ENCODE results near the gene SSC4D. TPM values are rescaled to one million over a fixed set of nuclear protein-coding genes. Genes with fewer than 3 reads are reported as not detected.

The SSC4D gene
- total RNA-seq, 2 experiments from 2014 or later: 0.44 TPM; not detected in 1

DNA sequence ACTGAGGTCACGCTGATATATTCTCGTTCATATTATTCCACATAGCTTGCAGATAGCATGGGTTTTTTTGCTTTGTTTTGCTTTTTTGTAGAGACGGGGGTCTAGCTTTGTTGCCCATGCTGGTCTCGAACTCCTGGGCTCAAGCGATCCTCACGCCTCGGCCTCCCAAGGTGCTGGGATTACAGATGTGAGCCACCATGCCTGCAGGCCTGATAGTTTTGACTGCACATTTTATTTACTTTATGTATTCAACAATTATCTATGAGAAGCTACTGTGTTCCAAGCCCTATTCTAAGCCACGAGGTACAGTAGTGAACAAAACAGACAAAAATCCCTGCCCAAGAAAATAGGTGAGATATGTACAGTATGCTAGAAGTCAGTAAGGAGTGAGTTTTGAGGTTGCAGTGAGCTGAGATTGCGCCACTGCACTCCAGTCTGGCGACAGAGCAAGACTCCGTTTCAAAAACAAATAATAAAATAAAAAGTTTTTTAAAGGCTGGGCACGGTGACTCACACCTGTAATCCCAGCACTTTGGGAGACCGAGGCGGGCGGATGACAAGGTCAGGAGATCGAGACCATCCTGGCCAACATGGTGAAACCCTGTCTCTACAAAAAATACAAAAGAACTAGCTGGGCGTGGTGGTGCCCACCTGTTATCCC lies 49.4 kb downstream of the SSC4D start:
- peak overlapping the region; percentile 96 for H3K4me3 ChIP-seq (ENCODE audit: low read depth, low read length, poor library complexity, severe bottlenecking)
- no peaks in the 10 kb centered on the region for H3K9me2 ChIP-seq (ENCODE audit: insufficient read depth, low read length)
- peaks cover 39% of the 10 kb centered on the region for H3K4me1 ChIP-seq (ENCODE audit: insufficient read depth, low read length, poor library complexity, severe bottlenecking)
- peak overlapping the region; percentile 86 for H3K4me2 ChIP-seq (ENCODE audit: low read length)
- TF ChIP-seq EZH2phosphoT487 (IDR thresholded peaks at IDR 0.05; ENCODE audit: borderline replicate concordance, low read depth, low read length): no peak
- TF ChIP-seq, protein P1, sequence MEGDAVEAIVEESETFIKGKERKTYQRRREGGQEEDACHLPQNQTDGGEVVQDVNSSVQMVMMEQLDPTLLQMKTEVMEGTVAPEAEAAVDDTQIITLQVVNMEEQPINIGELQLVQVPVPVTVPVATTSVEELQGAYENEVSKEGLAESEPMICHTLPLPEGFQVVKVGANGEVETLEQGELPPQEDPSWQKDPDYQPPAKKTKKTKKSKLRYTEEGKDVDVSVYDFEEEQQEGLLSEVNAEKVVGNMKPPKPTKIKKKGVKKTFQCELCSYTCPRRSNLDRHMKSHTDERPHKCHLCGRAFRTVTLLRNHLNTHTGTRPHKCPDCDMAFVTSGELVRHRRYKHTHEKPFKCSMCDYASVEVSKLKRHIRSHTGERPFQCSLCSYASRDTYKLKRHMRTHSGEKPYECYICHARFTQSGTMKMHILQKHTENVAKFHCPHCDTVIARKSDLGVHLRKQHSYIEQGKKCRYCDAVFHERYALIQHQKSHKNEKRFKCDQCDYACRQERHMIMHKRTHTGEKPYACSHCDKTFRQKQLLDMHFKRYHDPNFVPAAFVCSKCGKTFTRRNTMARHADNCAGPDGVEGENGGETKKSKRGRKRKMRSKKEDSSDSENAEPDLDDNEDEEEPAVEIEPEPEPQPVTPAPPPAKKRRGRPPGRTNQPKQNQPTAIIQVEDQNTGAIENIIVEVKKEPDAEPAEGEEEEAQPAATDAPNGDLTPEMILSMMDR (conservative IDR thresholded peaks at IDR 0.05; ENCODE audit: low read length): no peak
- H3K36me3 ChIP-seq (ENCODE audit: insufficient read depth, low read length): peaks cover 30% of the 10 kb centered on the region
- DNase-seq (ENCODE audit: low spot score): no peak
- peak overlapping the region; percentile 82 for H2AFZ ChIP-seq (ENCODE audit: low read length)
- H4K20me1 ChIP-seq (ENCODE audit: insufficient read depth, low read length): peaks cover 26% of the 10 kb centered on the region
- H3K79me2 ChIP-seq (ENCODE audit: insufficient read depth, low read depth, low read length): peaks cover 35% of the 10 kb centered on the region
- H3K27ac ChIP-seq (ENCODE audit: low read depth, low read length, poor library complexity, severe bottlenecking): peak overlapping the region; percentile 24
- POLR2A ChIA-PET: interaction anchor here (0.6 to 1.8 kb wide), 8 partner anchors 10 to 128 kb away, joined by 3 to 7 read pairs (median 4); no protein-coding TSS in a partner anchor
- CTCF ChIA-PET (ENCODE audit: unreplicated experiment): interaction anchor here (1.7 kb wide), 1 partner anchor 13 kb away, joined by 4 read pairs; no protein-coding TSS in a partner anchor
- intact Hi-C loops (cut with micrococcal nuclease; ENCODE audit: unreplicated experiment): loop anchor here (1.0 to 5.0 kb wide), 4 partner anchors 33 to 313 kb away; partner anchors contain the start of genes MDH2 and STYXL1
- no TSS peak for BruUV-seq (replicated peaks)
- H3K9me3 ChIP-seq (ENCODE audit: low read length): peaks cover 2% of the 10 kb centered on the region; the same call in 1 of the 2 replicates

DNA sequence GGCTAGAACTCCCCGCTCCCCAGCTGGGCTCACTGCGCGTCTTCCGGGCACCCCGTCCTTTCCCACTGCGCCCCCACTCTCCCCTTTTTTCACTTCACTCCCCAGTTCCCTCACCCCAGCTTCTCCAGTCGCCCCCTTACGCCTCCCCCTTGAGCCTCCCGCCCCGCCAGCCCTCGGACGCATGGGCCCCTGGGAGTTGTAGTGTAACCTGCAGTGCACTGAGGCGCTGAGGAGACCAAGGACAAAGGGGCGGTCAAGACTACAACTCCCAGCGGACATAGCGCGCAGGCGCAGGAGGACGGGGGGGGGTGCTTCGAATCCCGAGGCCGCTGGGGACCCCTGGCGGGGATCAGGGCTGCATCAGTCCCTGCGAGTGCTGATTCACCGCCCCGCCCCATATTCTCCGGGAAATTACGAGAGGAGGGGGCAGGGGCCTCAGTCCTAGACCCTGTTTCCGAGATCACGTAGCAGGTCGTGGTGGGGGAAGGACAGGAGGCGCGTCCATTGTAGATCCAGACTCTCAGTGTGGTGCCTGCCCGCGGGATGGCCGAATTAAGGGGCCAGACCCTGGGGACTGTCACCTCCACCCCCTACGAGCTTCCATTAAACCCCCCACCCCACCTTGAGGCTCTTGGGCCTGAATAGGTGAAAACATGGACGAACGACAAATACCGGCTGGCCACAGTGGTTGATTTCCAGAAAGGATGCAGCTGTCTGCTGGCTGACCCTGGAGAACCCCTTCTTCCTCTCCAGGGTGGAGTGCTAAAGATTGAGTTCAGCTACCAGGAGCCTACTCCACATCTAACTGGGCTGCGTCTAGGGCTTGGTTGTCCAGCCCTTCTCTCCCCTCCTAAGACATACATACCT lies 50.2 kb downstream of the SSC4D start:
- TF ChIP-seq, protein P1 (conservative IDR thresholded peaks at IDR 0.05; ENCODE audit: low read length): peak; percentile 78
- no peak for TF ChIP-seq EZH2phosphoT487 (IDR thresholded peaks at IDR 0.05; ENCODE audit: borderline replicate concordance, low read depth, low read length)

More for the DNA sequence above, 50.2 kb downstream of the SSC4D start:
- no TSS peak for BruUV-seq (replicated peaks)
- Histone ChIP-seq H2AFZ (ENCODE audit: low read length) (peak overlapping the region; percentile 82), H3K9me2 (ENCODE audit: insufficient read depth, low read length) (no peaks in the 10 kb centered on the region), H3K36me3 (ENCODE audit: insufficient read depth, low read length) (peaks cover 37% of the 10 kb centered on the region), H3K79me2 (ENCODE audit: insufficient read depth, low read depth, low read length) (peaks cover 43% of the 10 kb centered on the region), H3K4me3 (ENCODE audit: low read depth, low read length, poor library complexity, severe bottlenecking) (peak overlapping the region; percentile 96), H3K9me3 (ENCODE audit: low read length) (peaks cover 8% of the 10 kb centered on the region; the same call in 1 of the 2 replicates), H3K4me1 (ENCODE audit: insufficient read depth, low read length, poor library complexity, severe bottlenecking) (peaks cover 31% of the 10 kb centered on the region), H3K4me2 (ENCODE audit: low read length) (peak overlapping the region; percentile 86), H3K27ac (ENCODE audit: low read depth, low read length, poor library complexity, severe bottlenecking) (peak overlapping the region; percentile 54), H4K20me1 (ENCODE audit: insufficient read depth, low read length) (peaks cover 32% of the 10 kb centered on the region)
- intact Hi-C loops (cut with micrococcal nuclease; ENCODE audit: unreplicated experiment): loop anchor here (1.0 to 5.0 kb wide), 4 partner anchors 33 to 312 kb away; partner anchors contain the start of genes MDH2 and STYXL1
- CTCF ChIA-PET (ENCODE audit: unreplicated experiment): interaction anchor here (0.5 to 1.7 kb wide), 3 partner anchors 14 to 95 kb away, joined by 4 to 5 read pairs (median 4); no protein-coding TSS in a partner anchor
- POLR2A ChIA-PET: interaction anchor here (0.6 to 1.8 kb wide), 10 partner anchors 9 to 1186 kb away, joined by 3 to 7 read pairs (median 4); no protein-coding TSS in a partner anchor
- DNase-seq (ENCODE audit: low spot score): peak; percentile 99
